Measurements from ENCODE around the gene ABLIM2. TPM values are rescaled to one million over a fixed set of nuclear protein-coding genes. Genes with fewer than 3 reads are reported as not detected.

The ABLIM2 gene
- total RNA-seq, 1 experiment from 2014 or later, result 6.1 TPM

DNA sequence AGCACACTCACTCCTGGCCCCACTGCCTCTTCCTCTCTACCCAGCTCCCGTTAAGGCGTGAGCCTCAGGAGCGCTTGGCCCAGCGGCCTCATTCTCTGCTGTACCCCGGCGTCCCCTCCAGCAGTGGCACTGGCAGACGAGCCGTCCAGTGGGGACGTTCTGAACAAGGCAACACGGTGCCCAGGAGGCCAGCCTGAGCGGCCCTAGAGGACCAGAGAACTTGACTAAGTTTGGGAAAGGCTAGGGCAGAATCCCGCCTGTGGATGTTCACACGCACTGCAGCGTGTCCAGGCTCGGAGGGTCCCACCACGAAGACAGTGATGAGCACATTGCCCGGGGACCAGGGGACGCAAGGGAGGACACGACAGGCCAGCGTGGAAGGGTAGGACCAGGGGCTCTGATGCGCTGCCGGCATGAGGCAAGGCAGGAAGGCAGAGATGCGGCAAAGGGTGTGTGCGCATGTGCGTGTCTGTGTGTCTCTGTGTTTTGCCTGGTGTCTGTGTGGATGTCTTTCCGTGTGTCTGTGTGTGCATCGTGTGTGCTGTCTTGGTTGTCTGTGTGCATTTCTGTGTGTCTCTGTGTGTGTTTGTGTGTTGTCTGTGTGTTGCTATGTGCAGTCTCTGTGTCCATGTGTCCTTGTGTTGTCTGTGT, 89.4 kb downstream of the ABLIM2 start:
- Histone ChIP-seq H3K4me3 (replicated peaks in 1 of 2; ENCODE audit: low read depth in 1 of 2, low read length in 2 of 2) (no peak overlapping the region), H3K9me2 (ENCODE audit: insufficient read depth) (no peaks in the 10 kb centered on the region), H4K20me1 (ENCODE audit: insufficient read depth) (no peaks in the 10 kb centered on the region), H3K4me1 (ENCODE audit: control insufficient read depth in 1 of 2, insufficient read depth in 2 of 2, low read length in 2 of 2) (no peaks in the 10 kb centered on the region), H3K9me3 (ENCODE audit: control insufficient read depth in 1 of 2, insufficient read depth in 1 of 2, low read depth in 1 of 2, low read length in 2 of 2) (peaks cover 3 to 4% of the 10 kb centered on the region in 2 experiments; a peak in 2 of 4 replicates), H3K4me2 (ENCODE audit: low read length) (no peak overlapping the region), H3K9ac (ENCODE audit: low read length) (no peak overlapping the region), H3K79me2 (ENCODE audit: insufficient read depth, low read length) (no peaks in the 10 kb centered on the region), H3K36me3 (ENCODE audit: control insufficient read depth in 1 of 2, insufficient read depth in 2 of 2, low read length in 2 of 2) (no peaks in the 10 kb centered on the region), H2AFZ (ENCODE audit: low read depth, low read length, poor library complexity, severe bottlenecking) (no peak overlapping the region), H3K27me3 (ENCODE audit: insufficient read depth, low read length) (no peaks in the 10 kb centered on the region), H3K27ac (ENCODE audit: low read depth, low read length) (no peak overlapping the region)
- BruUV-seq (replicated peaks), result no TSS peak
- no peak for ATAC-seq
- POLR2A ChIA-PET, result no interaction called here
- no peak for DNase-seq (ENCODE audit: low read depth, low spot score)
- intact Hi-C loops (cut with micrococcal nuclease), result no loop called here
- no peak for TF ChIP-seq SIN3A (IDR thresholded peaks at IDR 0.05; ENCODE audit: low read depth)
- TF ChIP-seq POLR2A (IDR thresholded peaks at IDR 0.05; ENCODE audit: borderline replicate concordance, extremely low read depth, insufficient read depth, insufficient read length), result no peak
- no peak for TF ChIP-seq ELF1 (IDR thresholded peaks at IDR 0.05; ENCODE audit: borderline replicate concordance, low read depth)
- TF ChIP-seq YY1 (IDR thresholded peaks at IDR 0.05; ENCODE audit: extremely low read depth, insufficient replicate concordance, low read depth, low read length), result no peak
- no peak for TF ChIP-seq POLR2AphosphoS5 (IDR thresholded peaks at IDR 0.05; ENCODE audit: low read depth, low read length)
- TF ChIP-seq, protein P1, sequence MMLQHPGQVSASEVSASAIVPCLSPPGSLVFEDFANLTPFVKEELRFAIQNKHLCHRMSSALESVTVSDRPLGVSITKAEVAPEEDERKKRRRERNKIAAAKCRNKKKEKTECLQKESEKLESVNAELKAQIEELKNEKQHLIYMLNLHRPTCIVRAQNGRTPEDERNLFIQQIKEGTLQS (IDR thresholded peaks at IDR 0.05), result no peak
- TF ChIP-seq ZNF274 (IDR thresholded peaks at IDR 0.05; ENCODE audit: low read depth, low read length), result no peak
- no peak for TF ChIP-seq EZH2phosphoT487 (IDR thresholded peaks at IDR 0.05; ENCODE audit: borderline replicate concordance)
- TF ChIP-seq, protein P2, sequence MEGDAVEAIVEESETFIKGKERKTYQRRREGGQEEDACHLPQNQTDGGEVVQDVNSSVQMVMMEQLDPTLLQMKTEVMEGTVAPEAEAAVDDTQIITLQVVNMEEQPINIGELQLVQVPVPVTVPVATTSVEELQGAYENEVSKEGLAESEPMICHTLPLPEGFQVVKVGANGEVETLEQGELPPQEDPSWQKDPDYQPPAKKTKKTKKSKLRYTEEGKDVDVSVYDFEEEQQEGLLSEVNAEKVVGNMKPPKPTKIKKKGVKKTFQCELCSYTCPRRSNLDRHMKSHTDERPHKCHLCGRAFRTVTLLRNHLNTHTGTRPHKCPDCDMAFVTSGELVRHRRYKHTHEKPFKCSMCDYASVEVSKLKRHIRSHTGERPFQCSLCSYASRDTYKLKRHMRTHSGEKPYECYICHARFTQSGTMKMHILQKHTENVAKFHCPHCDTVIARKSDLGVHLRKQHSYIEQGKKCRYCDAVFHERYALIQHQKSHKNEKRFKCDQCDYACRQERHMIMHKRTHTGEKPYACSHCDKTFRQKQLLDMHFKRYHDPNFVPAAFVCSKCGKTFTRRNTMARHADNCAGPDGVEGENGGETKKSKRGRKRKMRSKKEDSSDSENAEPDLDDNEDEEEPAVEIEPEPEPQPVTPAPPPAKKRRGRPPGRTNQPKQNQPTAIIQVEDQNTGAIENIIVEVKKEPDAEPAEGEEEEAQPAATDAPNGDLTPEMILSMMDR (IDR thresholded peaks at IDR 0.05 in 2 of 3, conservative IDR thresholded peaks at IDR 0.05 in 1 of 3; ENCODE audit: borderline replicate concordance in 1 of 3, insufficient read depth in 1 of 3, low read depth in 2 of 3, low read length in 2 of 3), result no peak
- RAD21 ChIA-PET (ENCODE audit: low non-redundant PET in 1 of 2, low total read pairs in 2 of 2, uncharacterized antibody in 2 of 2, unreplicated experiment in 2 of 2), result no interaction called here
- CTCF ChIA-PET, result no interaction called here
